Activated CD4-positive, alpha-beta T cell treated with anti-CD3 and anti-CD28 coated beads, Interleukin-2, Interleukin-4, amounts not matched to agents 100 ng/mL and 50 ng/mL, durations not matched to agents 16 hours and 8 hours (primary cell): Measurements from ENCODE around the gene KNDC1.
A peak's percentile ranks its signal among the peaks of the same experiment; 100 is the strongest.
"Not testable (repeated sequence)": the region's sequence is repeated elsewhere in the genome, so short reads cannot be mapped to it uniquely, and the experiment has no call there.

Experiments used
- DNase-seq: peaks from one replicate; pipeline ENCODE4 v3.0.0-alpha.2; 2020; ENCODE audit warnings: low spot score

Gene KNDC1

DNA sequence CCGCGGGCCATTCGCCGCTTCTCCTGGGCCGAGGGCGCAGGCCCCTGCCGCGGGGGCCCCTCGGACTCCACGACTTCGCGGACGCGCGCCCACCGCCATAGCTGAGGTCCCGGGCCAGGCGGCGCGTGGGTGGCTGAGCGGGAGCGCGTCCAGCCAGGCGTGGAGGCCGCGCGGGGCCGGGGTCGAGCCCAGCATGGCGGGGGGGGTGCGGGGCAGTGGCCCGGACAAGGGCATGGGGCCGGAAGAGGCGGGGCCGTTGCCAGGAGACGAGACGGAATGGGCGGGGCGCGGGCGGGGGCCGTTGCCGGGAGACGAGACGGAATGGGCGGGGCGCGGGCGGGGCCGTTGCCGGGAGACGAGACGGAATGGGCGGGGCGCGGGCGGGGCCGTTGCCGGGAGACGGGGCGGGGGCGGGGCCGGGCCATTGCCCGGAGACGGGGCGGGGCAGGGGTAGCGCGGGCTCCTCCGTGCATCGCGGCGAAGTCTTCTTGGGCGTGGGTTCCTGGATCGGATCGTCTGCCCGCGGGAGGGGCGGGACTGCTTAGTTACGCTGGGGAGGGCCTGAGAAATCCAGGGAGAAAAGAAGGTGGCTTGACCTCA is 101.8 kb downstream of the KNDC1 start:
- peak; percentile 84 for DNase-seq

DNA sequence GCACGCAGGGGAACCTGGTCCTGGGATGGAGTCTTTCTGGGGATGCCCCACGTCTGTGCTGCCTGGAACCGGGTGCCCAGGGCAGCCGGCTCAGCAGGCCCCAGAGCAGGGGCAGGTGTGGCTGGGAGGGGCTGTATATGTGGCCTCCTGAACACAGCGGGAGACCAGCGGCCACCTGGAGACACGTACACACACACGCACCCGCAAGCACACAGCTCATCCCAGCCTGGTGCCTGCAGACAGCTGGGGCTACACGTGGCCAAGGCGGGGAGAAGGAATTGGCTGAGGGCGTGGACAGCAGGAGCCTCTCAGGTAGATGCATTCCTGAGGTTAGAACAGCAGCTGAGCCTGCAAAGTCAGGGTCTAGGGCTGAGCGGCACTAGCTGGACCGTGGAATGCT is 102.7 kb downstream of the KNDC1 start:
- no peak for DNase-seq

DNA sequence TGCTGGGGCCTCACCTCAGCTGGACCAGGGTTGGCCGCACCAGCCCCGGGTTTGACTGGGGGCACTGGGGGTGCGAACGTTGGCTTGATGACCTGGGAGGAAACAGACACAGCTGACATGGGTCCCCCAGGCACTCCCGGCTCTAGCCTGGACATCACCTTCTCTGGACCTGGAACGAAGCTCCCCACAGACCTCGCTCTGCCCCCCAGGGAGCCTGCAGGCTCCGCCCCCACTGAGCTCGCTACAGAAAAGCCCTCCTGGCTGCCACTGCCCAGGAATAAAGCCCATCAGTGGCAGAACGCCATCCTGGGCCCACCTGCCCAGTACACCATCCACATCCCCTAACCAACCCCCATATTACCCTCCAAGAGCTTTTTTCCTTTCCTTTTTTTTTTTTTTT is 103.7 kb downstream of the KNDC1 start:
- DNase-seq: no peak

DNA sequence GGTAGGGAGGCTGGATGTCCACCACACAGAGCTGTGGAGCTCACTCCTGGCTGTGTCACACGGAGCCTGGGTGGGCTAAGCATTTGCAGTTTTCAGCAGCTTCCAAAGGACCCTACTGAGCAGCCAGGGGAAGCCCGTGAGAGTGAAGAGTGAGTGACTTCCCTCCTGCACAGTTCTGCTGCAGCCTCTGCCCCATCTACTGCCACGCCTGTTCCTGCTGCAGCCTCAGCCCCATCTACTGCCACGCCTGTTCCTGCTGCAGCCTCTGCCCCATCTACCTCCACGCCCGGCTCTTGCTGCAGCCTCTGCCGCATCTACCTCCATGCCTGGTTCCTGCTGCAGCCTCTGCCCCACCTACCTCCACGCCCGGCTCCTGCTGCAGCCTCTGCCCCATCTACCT is 104.4 kb downstream of the KNDC1 start:
- no peak for DNase-seq

DNA sequence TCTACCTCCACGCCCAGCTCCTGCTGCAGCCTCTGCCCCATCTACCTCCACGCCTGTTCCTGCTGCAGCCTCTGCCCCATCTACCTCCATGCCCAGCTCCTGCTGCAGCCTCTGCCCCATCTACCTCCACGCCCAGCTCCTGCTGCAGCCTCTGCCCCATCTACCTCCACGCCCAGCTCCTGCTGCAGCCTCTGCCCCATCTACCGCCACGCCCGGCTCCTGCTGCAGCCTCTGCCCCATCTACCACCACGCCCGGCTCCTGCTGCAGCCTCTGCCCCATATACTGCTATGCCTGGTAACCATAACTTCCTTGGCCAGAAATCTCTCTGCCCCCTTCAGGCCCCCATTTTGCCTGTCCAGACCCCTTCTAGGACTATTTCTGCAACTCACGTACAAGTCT is 105.0 kb downstream of the KNDC1 start:
- DNase-seq: not testable (repeated sequence)

DNA sequence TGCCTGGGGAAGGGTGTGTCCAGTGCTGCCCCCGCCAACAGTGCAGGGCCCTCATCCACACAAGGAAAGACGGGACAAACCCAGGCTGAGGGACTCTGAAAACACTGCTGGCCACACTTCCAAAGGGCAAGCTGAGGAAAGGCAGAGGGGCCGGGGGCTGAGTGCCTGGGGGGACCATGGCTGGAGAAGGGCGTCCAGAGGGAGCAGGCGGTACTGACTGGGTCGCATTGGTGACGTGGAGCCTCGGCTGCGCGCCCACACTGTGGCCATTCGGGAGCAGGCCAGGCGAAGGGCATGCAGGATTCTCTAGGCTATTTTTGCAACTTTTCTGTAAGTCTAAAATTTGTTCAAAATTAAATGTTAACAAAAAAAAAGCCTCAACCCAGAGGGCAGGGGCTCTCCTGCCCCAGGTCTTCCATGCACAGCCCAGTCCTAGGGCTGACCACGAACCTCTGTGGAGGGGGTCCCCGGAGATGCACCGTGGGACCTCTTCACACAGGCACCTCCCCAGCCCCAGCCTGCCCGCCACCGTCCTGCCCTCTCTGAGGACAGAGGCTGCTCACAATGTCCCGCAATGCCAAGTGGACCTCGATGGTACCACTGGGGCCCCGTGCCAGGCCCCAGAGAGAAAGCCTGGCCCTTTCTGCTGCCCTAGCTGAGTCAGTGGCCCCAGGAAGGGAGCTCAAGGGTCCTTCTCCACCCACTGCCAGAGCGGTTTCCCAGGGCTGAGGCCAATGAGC is 106.2 kb downstream of the KNDC1 start:
- DNase-seq: no peak

DNA sequence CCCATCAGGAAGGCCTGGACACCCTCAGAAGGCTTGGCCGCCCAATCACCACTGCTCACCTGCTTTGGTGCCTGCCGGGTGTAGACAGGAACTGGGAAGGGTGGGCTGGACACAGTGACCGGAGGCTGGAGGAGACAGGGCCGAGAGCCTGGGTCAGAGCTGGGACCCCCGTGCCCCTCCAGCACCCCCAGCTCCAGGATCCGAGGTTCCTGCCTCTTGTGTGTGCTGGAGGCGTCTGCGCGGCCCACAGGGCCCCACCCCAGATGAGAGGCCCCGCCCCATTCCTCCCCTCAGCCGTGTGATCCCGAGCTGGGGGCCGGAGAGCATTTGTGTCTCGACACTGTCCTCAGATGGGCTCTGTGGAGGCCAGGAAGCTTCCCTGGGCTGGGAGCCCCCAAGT is 107.3 kb downstream of the KNDC1 start:
- DNase-seq: no peak

DNA sequence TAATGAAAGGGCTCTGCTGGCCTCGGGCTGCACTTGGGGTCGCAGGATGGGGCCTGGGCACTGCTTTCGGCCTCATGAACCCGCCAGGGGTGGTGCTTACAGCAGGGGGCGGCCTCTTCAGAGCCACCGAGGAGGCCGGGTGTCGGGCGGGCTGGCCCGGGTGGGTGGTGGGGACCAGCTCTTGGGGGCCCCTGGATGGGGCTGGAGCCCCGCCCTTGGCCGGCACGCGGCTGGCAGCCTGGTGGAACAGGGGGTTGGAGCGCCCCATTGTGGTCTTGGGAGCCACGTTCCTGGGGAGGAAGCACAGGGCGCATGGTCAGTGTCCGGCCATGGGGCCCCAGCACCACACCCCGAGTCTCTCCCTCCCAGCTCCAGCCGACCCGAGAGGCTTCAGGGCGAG is 107.8 kb downstream of the KNDC1 start:
- no peak for DNase-seq

DNA sequence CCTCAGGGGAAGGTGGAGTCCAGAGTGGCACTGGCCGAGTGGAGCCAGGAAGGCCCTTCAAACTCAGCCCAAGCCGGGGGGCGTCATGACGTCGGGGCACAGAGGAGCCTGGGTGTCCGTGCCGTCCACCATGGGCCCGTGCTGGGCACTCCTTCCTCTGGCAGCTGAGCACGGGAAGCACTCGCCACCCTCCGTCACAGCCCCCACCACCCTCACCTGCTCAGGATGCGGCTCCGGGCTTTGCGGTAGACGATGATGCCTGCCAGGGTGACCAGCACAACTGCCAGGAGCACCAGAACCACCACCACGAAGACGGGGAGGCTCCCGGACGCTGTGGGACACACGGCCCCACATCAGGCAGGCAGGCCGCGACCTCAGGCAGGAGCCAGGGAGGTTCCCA is 108.5 kb downstream of the KNDC1 start:
- DNase-seq: no peak

DNA sequence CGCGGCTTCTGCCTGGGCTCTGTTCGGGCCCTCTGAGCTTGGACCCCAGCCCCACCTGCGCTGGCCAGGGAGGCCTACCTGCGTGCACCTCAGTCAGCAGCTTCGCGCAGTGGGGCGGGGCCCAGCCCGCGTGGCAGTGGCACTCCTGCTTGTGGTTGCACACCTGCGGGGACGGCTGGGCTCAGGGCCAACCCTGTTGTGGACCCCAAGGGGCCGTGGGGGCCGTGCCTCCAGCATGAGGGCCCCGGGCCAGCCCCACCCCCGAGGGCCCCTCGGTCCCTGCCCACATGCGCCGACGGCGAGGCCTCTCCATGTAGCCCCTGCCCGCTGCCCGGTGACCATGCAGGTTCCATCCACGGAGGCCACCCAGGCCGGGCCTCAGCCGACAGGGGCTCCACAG is 109.3 kb downstream of the KNDC1 start:
- no peak for DNase-seq

DNA sequence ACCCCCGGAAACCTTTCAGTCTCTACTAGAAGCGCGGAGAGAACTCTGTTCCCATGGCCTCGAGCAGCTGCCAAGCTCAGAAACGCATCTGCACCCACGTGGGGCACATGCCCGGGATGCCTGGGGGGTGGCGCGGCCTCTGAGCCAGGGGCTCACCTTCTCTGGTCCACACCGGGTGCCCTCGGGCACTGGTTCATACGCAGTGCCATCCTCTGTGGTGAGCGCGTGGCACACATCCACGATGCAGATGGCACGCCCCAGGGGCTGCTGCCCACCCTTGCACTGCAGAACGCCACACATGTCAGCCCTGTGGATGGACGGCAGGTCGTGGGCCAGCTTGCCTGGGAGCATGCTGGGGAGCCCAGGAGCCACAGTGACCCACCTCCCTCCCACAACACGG is 110.2 kb downstream of the KNDC1 start:
- no peak for DNase-seq

DNA sequence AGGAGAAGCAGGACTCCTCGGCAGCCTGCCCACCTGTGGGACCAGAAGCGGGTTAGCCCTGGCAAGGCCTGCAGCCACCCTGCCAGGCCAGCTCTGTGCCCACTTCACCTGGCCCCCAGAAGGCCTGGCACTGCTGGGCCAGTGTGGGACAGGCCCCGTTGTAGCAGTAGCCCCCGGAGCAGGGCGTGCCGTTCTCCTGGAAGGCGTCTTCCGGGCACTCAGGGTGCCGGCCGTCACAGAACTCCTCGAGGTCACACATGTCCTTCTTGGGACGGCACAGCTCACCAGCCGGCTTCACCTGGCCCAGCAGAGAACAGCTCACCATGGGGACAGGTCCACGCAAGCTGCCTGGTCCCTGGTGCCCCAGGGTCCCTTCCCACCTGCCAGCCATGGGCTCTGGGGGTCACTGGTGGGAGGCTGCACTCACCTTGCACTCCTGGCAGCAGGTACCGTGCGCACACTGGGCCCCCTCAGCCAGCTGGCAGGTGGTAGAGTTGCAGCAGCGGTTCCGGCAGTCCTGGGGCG is 110.8 kb downstream of the KNDC1 start:
- DNase-seq: no peak

DNA sequence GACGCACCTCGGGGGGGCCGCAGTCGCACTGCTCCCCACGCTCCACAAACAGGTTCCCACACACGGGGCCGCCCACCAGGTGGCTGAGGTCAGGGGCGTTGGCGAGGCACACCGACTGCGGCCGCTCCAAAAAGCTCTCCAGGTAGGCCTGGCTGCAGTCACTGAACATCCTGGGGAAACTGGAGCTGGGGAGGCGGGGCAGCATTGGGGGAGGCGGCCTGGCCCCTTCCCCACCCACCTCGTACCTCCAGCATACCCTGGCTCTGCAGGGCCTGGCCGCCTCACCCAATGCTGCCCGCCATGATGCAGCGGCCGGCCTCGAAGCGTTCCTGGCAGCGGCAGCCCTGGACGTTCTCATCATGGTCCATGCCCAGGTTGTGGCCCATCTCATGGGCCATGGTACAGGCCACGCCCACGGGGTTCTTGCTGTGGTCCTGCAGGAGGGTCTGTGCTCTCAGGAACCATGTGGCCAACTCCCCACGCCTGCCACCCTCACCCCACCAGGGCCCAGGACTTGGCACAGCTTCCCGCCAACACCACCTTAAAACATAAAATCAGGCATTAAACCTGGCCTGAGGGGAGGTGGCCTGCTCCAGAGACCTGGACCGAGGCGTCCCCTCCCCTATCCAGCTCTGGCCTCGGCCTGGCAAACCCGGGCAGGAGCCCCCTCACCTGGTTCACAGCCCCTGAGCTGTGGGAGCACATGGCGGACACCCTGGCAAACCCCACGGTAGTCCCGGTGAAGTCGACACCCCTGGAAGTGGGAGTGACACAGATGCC is 111.7 kb downstream of the KNDC1 start:
- no peak for DNase-seq

DNA sequence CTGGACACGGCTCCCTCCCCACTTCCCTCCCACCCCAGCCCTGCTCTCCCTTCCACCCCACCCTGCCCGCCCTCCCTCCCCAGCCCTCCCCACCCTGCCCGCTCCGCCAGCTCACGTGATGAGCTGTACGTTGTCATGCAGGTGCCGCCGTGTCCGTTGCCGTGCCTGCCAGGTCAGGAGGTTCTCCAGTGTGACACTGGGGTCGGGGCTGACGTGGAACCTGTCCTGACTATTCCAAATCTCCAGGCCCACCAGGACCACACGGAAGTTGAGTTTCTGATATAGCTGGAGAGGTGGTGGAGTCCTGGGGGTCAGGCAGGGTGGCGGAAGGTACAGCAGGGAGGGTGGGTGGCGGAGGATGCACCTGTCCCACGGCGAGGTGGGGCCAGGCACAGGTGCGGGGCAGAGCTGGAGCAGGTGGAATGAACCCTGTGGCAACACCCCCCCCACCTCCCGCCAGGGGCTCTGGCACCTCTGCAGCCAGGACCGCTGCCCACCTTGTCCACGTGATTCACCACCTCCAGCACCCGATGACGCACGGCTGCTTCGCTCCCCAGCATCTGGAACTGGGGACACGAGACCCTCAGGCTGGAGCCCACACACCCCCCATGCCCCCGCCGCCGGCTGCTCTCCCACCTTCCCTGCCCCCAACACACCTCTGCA is 112.4 kb downstream of the KNDC1 start:
- no peak for DNase-seq

DNA sequence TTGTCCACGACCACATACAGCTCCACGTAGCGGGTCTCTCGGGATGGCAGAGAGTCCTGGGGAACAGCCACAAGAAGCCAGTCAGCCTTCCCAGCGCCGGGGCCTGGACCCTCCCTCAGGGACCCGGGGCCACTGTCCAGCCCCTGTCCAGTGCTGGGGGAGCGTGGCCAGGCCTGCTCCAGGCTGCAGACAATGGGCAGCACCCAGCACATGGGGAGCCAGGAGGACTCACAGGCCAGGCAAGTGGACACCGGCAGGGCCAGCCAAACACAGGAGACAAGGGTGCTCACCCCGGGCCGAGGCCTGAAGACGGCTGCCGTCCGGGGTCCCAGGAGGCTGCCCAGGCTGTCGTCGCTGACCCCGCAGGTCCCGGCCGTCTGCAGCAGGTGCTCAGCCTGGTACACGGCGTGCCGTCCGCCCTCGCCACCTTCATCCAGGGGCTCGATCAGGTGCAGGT is 113.0 kb downstream of the KNDC1 start:
- DNase-seq: no peak

DNA sequence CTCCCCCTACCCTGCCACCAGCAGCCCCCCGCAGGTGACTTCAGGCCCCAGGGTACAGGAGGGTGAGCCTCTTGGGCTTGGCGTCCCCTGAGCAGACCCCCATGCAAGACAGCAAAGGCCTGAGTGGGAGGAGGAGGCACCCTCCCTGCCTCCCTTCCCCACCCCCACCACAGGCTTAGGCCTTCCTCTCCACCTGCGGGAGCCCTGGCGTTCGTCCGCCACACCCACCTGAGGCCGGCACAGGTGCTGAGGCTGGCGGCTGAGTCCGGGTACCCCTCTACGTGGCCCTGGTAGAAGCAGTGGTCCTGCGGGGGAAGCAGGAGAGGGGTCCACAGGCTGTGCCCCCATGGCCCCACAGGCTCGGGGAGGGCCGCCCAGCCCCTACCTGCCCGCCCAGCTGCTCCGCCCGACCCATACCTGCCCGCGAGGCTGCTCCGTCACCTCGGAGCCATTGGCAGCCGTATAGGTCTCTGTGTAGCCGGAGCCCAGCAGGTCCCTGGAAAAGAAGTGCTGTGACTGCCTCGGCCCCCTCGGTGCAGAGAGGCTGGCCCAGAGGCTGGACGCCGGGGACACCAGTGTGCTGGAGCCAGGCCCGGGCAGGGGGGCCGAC is 113.6 kb downstream of the KNDC1 start:
- no peak for DNase-seq

DNA sequence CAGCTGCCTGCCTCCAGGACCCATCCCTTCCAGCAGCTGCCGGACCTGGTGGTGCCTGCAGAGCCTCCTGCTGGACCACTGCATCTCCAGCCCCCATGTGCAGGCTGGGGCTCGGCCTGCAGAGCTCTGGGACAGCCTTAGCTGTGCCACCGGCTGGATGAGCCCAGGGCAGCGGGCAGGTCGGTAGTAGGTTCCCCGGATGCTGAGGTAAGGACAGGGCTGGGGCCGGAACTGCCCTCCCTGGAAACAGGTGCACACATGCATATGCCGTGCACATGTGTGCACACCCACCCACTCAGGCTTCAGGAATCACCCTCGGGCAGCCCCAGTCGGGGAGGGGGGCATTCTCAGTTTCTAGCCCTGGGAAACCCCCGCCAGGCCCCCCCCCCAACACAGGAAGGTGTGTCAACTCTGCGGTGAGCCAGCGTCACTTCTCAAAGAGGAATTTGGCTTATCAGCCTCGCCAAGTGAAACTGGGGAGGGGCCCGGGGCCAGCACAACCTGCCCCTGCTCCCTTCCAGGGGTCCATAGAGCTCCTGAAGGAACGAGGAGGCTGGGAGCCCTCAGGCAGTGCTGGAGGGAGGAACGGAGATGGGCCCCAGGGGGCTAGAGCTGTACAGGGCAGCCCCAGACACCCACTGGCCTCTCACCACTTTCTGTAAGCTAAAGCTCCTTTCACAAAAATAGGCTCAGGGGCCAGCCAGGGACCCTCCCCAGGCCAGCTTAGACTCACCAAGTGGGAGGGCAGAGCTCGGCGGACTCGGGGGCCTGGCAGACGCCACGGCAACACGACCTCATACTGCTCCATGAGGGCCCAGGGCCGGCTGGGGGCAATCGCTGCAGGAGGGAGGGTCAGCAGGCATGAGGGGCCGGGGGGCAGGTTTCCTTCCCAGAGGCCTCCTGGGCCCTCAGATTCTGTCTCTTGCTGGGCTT is 115.0 kb downstream of the KNDC1 start:
- DNase-seq: peak; percentile 83

DNA sequence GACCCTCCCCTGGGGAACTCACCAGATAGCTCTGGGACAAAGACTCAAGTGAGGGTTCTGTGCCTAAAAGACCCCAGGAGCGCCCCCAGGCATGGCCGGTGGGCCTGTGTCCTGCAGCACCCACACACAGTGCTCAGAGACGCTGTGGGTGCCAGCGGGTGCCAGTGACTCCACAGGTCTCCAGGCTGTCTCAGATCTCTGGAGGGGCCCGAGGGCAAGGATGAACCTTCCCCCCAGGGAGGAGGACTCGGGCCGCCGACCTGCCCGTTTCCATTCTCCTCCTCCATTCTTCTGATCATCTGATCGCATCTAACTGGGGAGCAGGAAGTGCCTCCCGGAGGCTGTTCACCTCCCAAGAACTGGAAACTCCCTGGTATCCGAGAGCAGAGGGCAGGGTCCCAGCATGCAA is 115.7 kb downstream of the KNDC1 start:
- DNase-seq: peak; percentile 62
